Brain pericyte (primary cell): Measurements from ENCODE around the gene HDAC9.

Experiments
- DNase-seq: peaks from one replicate; pipeline ENCODE4 v3.0.0-alpha.2; 2012; ENCODE audit warnings: low read depth, low spot score

The HDAC9 gene

DNA sequence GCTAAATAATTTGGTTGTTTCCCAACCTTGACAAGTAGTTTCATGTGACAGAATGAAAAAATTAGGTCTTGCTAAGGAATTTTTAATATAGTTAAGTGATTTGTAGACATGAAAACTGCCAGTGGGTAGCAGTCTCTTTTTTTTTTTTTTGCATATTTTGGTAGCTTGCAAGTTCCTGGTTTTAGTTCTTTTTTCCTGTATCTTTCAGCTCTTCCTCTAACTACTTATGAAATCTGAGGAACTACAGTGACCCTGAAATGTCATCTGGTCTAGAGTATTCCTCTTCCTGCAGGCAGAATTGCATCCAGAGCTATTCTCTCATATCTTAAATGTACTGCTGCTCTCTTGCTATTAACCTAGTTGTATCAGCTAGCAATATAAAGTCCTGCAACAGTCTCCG lies 160.4 kb downstream of the HDAC9 start:
- DNase-seq, result no peak

DNA sequence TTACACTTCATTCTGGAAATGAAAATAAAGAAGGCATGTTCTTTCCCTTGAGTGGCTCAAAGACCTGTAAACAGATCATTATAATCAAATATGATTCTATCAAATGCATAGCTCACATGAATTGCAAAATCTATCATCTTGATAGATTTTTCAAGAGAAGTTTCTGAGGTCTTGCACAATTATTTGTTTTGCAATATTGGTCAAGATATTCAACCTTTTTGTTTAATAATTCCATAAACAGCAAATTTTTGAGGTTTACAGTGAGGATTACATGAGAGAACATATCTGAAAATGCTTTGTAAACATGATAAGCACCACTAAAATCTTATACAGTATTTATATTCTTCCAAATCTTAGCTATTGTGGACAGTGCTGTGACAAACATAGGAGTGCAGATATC lies 160.8 kb downstream of the HDAC9 start:
- DNase-seq, result no peak

DNA sequence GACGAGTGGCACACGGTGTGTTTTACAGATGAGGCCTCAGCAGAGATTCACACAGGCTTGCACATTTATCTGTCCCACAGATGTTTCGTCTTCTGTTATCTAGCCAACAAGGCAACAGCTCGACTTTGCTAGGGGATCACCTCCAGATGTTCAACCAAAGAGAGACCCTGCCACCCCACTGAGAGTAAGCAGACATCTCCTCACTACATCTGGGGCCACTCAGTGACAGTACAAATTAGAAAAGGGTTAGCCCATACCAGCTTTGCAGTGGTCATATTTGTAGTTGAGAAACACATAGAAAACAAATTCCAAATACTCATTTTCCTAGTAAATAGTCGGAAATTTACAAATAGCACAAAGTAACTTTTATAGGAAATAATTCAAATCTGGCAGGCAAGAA lies 164.2 kb downstream of the HDAC9 start:
- DNase-seq, result no peak

DNA sequence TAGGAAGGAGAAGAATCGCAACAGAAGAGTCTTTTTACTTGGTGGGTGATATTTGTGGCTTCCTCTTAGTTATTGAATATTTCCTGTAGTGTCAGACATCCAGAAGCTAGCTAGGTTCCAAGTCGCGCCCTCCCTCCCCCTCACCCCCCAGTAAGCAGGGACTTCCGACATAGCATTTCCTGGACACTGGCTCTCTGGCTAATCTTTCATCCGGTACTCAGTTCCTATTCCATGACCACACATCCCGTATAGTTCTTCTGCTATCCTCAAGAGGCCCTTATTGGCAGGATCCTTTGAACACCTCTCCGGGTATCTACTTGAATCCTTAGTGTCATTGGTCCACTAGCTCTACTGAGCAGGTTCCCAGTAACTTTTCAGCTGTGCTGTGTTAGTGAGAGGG lies 167.8 kb downstream of the HDAC9 start:
- DNase-seq, result no peak

DNA sequence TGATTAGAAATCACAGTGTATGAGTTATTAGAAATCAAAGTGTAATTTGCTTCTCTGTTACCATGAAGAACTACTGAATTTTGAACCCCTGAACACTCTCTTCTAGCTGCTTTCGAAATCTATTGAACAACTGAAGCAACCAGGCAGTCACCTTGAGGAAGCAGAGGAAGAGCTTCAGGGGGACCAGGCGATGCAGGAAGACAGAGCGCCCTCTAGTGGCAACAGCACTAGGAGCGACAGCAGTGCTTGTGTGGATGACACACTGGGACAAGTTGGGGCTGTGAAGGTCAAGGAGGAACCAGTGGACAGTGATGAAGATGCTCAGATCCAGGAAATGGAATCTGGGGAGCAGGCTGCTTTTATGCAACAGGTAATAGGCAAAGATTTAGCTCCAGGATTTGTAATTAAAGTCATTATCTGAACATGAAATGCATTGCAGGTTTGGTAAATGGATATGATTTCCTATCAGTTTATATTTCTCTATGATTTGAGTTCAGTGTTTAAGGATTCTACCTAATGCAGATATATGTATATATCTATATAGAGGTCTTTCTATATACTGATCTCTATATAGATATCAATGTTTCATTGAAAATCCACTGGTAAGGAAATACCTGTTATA lies 170.7 kb downstream of the HDAC9 start:
- no peak for DNase-seq

DNA sequence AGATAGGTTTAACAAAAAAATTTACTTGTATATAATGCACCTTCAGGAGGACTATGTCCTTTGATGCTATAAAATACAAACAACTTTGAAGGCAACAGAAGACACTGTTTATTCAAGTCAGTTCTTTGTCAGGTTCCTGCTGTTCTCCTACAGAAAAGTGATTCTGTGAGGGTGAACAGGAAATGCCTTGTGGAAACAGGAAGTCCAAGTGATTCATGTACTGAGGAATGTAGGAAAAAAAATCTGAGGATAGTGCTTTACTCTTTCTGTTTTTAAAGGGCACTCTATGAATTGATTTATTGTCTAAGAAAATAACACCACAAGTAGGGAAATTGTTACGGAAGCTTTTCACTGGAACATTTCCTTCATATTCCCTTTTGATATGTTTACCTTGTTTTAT lies 171.9 kb downstream of the HDAC9 start:
- DNase-seq, result peak; percentile 27

DNA sequence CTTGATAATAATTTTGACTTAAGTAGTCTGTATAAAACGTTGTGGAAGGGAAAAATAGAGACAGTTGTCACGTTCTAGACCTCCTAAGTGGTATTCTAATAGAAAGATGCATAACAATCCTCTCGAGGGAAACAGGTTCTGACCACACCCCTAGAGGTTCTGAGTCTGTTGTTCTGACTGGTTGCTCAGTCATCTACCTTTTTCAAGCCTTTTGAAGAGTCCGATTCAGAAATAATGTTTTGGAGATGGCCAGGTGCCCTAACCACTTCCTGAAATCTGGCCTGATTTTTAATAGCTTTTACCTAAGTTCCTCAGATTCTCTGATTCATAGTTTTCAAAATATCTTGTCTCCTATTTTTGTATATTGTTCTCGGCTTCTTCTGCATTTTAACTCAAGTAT lies 175.6 kb downstream of the HDAC9 start:
- DNase-seq, result no peak

DNA sequence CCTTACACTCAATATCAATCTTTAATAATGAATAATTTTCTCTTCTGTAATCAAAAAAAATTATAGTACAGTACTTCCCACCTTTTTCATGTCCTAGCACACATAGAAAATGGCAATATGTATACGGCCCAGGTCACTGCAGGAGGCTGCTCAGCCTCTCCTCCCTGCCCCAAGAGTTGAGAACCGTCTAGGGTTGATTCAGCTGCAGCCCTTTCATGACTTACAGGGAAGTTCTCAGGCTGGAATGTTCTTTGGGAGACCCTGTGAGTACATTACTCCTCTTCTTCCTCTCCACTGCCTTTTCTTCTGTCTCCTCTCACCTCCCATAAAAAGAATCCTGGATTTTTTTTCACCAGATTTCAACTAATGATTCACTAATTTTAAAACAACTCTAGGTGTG lies 180.0 kb downstream of the HDAC9 start:
- no peak for DNase-seq

DNA sequence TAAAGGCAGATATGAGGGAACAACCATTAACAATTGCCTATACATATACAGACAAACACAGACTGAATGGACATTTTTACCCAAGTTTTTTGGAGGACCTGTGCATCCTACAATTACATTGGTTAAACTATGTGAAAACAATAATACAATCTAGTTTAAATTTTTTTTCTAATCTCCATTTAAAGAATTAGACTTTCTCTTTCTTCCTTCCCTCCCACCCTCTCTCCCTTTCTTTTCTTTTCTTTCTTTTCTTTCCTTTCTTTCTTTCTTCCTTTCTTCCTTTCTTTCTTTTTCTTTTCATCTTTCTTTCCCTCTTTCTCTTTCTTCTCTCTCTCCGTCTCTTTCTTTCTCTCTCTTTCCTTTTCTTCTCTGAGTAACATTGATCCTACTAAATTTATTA lies 183.7 kb downstream of the HDAC9 start:
- DNase-seq, result no peak

DNA sequence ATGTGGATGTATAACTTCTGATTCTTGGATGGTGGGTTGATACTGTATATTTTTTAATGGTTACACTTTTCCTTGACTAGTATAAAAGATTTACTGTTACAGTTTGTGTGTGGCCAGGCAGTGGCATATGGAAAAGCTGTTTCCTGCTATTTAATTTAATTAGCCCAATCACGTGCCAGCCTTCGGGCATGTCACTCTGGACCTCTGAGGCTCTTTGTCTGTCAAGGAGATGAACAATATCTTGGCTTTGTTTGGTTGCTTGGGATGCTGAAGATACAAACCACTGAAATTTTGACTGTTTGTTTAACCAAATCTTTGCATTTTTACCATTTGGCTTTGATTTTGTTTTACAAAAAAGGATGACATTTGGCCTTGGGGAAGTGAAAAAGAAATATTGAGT lies 185.0 kb downstream of the HDAC9 start:
- DNase-seq, result no peak

DNA sequence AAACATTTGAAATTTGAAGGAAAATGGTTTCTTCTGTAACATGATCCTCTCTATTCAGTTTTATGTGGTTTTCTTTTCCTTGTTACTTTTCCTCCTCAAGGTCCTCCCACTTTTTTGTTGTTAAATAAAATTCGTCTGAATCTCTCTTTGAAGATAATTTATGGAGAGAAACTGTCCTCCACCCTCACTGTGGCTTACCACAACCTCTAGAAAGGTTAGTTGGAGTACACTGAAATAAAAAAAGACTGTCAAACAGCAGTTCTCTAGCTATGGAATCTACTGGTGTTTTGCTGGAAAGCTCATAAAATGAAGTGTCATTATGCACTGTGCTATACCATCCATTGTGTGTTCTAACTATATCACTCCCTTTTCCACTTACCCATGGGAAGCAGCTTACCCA lies 189.4 kb downstream of the HDAC9 start:
- DNase-seq, result no peak

DNA sequence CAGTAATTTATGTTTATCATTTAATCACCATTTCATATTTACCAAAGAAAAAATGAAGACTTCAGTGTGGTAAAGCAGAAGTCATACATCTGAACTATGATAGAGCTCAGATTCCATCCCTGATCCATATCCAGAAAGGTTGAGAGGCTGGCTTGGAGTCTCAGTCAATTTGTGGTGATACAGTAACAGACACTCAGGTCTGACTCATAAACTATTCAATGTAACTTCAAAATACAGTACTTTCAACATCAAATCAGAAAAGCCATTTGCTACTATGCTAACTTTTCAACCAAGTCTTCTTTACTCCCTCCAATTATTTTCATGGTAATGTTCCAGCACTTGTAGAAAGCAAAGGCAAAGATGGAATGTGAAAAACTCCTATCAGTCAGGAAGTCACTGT lies 190.4 kb downstream of the HDAC9 start:
- DNase-seq, result no peak

DNA sequence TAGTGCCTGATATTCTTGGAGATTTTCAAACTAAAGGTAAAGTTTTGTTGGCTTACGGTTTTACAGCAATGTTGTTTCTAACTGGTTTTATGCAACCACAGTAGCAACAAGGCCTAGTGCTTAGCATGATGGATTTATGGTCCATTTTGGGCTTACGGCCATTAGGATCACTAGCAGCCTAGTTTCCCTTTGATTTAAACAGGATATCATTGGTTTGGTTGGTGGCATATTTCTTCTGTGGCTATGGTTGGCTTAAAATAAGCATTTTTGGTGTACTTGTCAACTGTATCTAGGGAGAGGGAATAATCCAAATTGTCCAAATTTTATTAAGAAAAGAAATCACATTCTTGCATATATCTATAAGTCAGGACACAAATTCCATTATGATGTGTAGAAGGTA lies 194.0 kb downstream of the HDAC9 start:
- no peak for DNase-seq

DNA sequence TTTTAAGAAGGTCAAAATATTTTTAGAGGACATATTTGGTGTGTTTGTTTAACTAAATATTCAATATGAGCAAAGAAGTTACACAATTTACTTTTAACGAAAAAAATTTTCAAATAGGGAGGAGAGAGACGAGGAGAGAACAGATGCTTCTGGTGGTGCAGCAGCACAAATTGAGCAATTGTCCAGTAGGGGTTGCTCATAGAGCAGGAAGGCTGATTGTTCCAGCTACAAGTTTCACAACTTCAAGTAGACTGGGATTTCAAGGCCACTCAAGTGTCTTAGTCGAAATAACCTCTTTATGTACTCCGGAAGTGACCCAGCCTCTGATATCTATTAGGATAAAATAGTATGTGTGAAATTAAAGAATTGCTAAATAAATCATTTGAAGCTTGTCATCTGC lies 197.9 kb downstream of the HDAC9 start:
- DNase-seq, result peak; percentile 50

DNA sequence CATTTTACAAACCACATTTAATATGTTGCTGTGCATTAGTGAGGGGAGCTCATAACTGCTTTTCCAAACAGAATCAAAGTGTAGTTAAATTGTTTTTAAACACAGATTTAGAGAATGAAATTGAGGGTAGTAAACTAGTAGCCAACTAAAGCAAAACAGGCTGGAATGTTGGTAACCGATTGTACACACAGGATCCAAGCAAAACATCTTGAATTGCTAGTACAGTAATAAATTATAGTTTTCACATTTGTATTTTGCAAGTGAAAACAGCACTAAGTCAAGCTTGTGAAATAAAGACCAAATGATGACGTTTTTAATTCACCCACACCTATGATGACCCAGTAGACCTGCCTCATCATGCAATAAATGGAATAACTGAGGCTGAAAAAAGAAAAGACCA lies 198.3 kb downstream of the HDAC9 start:
- no peak for DNase-seq

DNA sequence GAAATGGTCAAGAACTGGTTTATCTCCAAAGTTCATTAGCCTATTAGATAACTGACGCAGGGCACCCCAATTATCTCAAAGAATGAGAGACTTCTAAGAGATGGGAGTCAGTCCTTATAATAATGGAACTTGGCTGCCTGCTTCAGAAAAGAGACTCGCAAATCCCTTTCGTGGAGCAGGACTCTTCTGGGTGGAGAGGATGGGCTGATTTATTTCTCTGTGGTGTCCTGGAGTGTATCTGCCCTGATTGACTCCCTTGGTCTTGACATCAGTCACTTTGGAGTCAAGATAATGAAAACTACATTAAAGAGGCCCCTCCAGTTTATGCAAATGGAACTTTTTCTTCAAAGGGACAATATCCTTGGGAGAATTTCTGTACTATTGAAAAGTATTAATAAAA lies 198.9 kb downstream of the HDAC9 start:
- DNase-seq, result no peak

DNA sequence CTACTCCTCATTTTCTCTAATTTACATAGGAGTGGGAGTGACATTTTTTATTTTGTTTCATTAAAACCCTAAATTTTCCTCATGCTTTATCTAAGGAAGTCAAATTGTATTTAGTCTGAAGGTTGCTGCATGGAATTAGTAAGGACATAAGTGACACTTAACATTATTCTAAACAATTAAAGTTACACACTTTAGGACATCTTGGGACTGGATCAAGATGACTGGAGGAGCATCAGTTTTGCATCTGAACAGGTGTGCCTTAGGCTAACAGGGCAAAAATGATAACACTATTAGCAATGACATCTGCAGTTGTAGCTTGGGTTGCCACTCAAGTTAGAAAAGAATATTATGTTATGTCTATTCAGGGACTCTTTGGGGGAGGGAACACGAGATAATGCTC lies 199.4 kb downstream of the HDAC9 start:
- DNase-seq, result no peak

DNA sequence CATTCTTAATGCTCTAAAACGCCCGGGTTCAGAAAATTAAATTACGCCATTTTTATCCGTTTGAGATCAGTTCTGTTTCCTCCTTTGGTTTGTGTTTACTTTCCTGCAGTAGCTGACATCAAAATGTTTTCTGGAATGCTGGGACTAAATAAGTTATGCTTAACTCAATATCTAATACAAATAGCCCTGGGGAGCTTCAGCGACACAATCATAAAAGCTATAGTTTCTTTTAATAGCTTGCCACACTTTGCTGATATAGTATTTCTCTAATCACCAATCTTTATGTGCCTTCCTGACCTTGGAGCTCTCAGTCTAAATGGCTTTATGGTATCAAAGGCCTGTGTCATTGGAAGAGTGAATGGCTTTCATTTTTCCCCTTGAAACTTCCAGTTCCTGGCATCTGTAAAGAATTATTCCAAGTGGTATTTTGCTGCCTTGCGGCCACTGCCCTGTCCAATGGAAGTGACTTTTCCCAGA lies 202.7 kb downstream of the HDAC9 start:
- no peak for DNase-seq

DNA sequence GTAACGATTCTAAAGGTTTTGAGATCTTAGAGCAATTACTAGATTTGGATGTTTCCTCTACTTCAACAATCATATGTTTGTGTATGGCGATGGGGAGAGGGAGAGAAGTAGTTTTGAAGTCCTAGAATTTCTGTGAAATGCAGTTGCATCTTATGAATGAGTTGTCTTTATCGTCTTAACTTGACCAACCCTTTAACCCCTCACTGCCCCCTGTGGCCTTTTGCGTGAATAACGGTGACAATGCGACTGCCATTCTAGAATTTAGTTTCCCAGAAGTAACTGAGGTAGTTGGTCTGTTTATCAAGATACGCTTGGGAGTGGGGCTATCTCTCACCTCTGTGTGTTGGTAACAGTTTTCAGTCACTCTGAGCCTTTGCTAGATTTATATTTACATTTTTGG lies 204.6 kb downstream of the HDAC9 start:
- DNase-seq, result no peak

DNA sequence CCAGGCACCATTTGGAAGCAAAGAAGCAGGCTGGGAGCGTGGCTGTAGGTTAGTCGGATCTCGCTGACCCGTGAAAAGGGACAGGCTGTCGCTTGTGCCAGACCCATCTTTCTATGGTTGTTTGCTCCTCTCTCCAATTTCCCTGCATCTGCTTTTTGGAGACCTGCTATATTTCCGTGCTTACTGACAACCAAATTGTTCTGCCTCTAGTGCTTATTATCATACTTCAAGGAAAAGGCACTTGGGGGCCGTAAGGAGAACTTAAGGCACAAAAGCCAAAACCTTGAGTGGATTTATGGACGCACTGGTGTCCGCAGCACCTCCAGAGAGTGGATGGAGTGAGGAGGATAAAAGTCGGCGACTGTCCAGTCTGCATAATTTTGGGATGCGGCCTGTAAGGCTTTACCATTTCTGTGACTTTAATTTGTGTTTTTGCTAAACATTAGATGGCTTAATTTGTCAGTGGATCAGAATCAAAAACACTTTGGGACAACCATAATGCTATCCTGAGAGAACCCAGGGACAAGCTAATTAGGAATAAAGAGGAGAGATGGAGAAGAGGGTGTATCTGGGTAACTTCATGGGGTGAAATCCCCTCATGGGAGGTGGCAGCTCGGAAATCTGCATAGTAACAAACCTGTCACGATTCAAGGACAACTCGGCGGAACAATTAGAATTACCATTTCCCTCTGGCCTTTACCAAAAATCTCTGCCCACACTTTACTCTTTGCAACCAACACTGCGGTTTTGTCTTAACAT lies 206.7 kb downstream of the HDAC9 start:
- no peak for DNase-seq

DNA sequence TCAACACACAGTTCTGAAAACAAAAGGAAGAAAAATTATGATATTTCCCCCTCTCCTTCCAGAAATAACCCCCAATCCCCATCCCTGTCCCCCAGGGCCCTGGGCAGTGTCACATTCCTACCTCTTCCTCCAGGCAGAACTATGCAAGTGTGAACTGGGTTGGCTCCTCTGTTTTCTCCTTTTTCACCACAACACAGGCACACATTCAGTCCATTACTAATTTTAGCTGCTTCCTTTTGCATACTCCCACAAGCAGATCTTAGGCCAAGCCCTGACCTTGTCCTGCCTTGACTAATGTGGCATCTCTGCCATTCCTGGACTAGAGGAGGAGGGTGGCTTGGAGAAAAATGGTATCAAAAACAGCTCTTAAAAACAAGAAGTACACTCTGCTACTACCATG lies 208.1 kb downstream of the HDAC9 start:
- DNase-seq, result no peak

DNA sequence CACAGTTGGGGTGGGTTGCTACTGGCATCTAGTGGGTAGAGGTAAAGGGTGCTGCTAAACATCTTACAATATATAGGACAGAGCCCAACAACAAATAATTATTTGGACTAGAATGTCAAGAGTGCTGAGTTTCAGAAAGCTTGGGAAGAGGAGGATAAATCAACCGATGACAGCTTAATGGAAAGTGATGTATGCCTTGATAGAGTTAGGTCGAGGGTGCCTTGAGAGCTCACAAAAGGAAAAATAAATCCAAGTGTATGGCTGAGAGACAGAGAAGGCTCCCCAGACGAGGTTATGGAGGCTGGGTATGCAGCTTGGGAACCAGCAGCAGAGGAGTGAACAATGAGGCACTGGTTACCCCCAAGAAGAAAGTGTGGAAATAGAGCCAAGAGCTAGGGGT lies 211.1 kb downstream of the HDAC9 start:
- DNase-seq, result no peak

DNA sequence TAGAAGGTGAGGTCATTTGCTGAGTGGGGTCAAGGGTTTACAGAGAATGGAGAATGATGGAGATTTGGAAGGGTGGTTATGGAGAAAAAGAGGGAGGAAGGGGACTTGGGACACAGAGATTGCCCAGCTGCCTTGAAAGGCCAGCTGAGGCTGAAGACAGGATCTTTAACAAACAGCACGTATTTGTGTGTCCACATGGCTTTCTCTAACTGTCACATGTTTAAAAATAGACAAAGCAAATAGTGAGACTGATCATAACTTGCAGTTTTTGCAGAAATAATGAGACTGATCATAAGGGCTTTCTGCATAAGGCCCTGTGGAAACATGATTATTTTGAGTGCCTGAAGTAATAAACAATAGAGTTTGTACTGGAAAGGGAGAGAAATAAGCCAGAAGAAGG lies 212.7 kb downstream of the HDAC9 start:
- DNase-seq, result no peak

DNA sequence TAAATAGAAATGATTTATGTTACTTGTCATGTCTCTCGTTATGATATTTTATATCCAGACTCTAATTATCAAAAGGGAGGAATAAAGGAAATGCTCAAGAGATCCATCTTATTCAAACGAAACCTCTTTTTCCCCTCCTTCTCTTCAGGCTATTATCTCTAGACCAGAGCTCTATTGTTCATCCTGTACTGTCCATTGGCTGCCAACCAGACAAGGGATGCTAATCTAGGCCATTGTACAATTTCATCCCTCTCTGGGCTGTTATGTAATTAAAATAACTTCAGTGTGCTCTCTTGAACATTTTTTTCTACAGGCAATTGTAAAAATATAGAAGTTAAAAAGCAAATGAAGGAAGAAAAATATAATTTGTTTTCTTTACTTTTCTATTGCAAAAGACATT lies 220.4 kb downstream of the HDAC9 start:
- DNase-seq, result no peak
